Vagina (tissue), 2 donors: ENCODE measurements around the gene OGDHL. TPM values are rescaled to one million over a fixed set of nuclear protein-coding genes. Genes with fewer than 3 reads are reported as not detected.
A peak's percentile ranks its signal among the peaks of the same experiment; 100 is the strongest.

Experiments
- DNase-seq, 2 donors: peaks; one replicate each; pipeline ENCODE4 v3.0.0-alpha.2; 2017; ENCODE audit errors: extremely low spot score in 2 of 2
- H3K27ac ChIP-seq: fragments of 200-600 bp; sonication (generic); one replicate; pipeline ENCODE4 v1.5.1; 2019
- H3K27me3 ChIP-seq: fragments of 200-600 bp; sonication (generic); one replicate; pipeline ENCODE4 v1.5.1; 2019
- H3K36me3 ChIP-seq, 2 donors: fragments of 200-600 bp; sonication (generic); one replicate each; pipeline ENCODE4 v1.5.1; 2017 to 2019
- H3K4me1 ChIP-seq: fragments of 200-600 bp; sonication (generic); one replicate; pipeline ENCODE4 v1.5.1; 2019
- H3K4me3 ChIP-seq, 2 donors: fragments of 200-600 bp; sonication (generic); 1 replicate in 1 of 2; 2 replicates in 1 of 2; pipeline ENCODE4 v1.5.1; 2016 to 2019
- H3K9me3 ChIP-seq: fragments of 200-600 bp; sonication (generic); one replicate; pipeline ENCODE4 v1.5.1; 2019
- CTCF ChIP-seq, 3 experiments: fragments of 450-650 bp in 2 of 3; fragments of 200-600 bp in 1 of 3; sonication (generic) in 1 of 3; IDR thresholded peaks; one replicate each; pipeline ENCODE4 v1.5.1; 2017 to 2019; ENCODE audit warnings: antibody characterized with exemption in 3 of 3, mild to moderate bottlenecking in 2 of 3, moderate library complexity in 2 of 3
- POLR2A ChIP-seq, 2 donors: fragments of 450-650 bp; IDR thresholded peaks; one replicate each; pipeline ENCODE4 v1.6.1; 2017; ENCODE audit warnings: antibody characterized with exemption in 2 of 2, mild to moderate bottlenecking in 2 of 2, moderate library complexity in 2 of 2
- POLR2AphosphoS5 ChIP-seq, 2 donors: sonication (generic); formaldehyde crosslinking; IDR thresholded peaks; one replicate each; pipeline ENCODE4 v1.9.0; 2017; ENCODE audit warnings: antibody characterized with exemption in 2 of 2, mild to moderate bottlenecking in 2 of 2, low read depth in 1 of 2; ENCODE audit not compliant: insufficient read depth in 1 of 2
- intact Hi-C: fragments of 100-400 bp; cut with DNase I; formaldehyde crosslinking; loops from one replicate; pipeline ENCODE4 v1.15.1; 2023
- total RNA-seq: library from RNA; depleted of rRNA; stranded (reverse); fragments of >200 nt; gene quantifications from one replicate; pipeline ENCODE4 v1.2.3, GENCODE V29; 2016

Gene OGDHL
- total RNA-seq, 1 donor from 2014 or later, result 3.4 TPM

- Histone ChIP-seq H3K9me3 (no peaks in the 10 kb centered on the region), H3K4me3 (no peak overlapping the region), H3K27me3 (no peaks in the 10 kb centered on the region), H3K4me1 (no peaks in the 10 kb centered on the region), H3K27ac (no peak overlapping the region), H3K36me3 (no peaks in the 10 kb centered on the region)
- intact Hi-C loops, result no loop called here
- TF ChIP-seq POLR2AphosphoS5 (IDR thresholded peaks at IDR 0.05; ENCODE audit: insufficient read depth in 1 of 2, low read depth in 1 of 2) (no peak), CTCF (IDR thresholded peaks at IDR 0.05) (no peak), POLR2A (IDR thresholded peaks at IDR 0.05) (no peak)
- peak in 1 of 2 donors; percentile 84 for DNase-seq
Observed at GRCh38 chr10:49744091-49744685, 17.9 kb downstream of the OGDHL start.

- no peaks in the 10 kb centered on the region for H3K4me1 ChIP-seq
- DNase-seq, result peak in 1 of 2 donors; percentile 84
- H3K36me3 ChIP-seq, result no peaks in the 10 kb centered on the region
- no peak for TF ChIP-seq POLR2A (IDR thresholded peaks at IDR 0.05)
- no peak for TF ChIP-seq CTCF (IDR thresholded peaks at IDR 0.05)
- no peak for TF ChIP-seq POLR2AphosphoS5 (IDR thresholded peaks at IDR 0.05; ENCODE audit: insufficient read depth in 1 of 2, low read depth in 1 of 2)
- intact Hi-C loops, result no loop called here
- no peak overlapping the region for H3K27ac ChIP-seq
- H3K4me3 ChIP-seq, result no peak overlapping the region
- no peaks in the 10 kb centered on the region for H3K9me3 ChIP-seq
- no peaks in the 10 kb centered on the region for H3K27me3 ChIP-seq
Observed at GRCh38 chr10:49743464-49744075, 18.6 kb downstream of the OGDHL start.

- H3K27me3 ChIP-seq, result no peaks in the 10 kb centered on the region
- H3K4me3 ChIP-seq, result no peak overlapping the region
- H3K27ac ChIP-seq, result no peak overlapping the region
- no peaks in the 10 kb centered on the region for H3K9me3 ChIP-seq
- H3K4me1 ChIP-seq, result no peaks in the 10 kb centered on the region
- intact Hi-C loops, result no loop called here
- H3K36me3 ChIP-seq, result no peaks in the 10 kb centered on the region
- TF ChIP-seq POLR2AphosphoS5 (IDR thresholded peaks at IDR 0.05; ENCODE audit: insufficient read depth in 1 of 2, low read depth in 1 of 2) (no peak), POLR2A (IDR thresholded peaks at IDR 0.05) (no peak), CTCF (IDR thresholded peaks at IDR 0.05) (no peak)
- DNase-seq, result no peak
Observed at GRCh38 chr10:49742683-49743463, 19.2 kb downstream of the OGDHL start.

GRCh38 chr10:49741108-49741995, 20.8 kb downstream of the OGDHL start:
- Histone ChIP-seq H3K27ac (no peak overlapping the region), H3K36me3 (no peaks in the 10 kb centered on the region), H3K27me3 (no peaks in the 10 kb centered on the region), H3K4me3 (no peak overlapping the region), H3K4me1 (no peaks in the 10 kb centered on the region), H3K9me3 (no peaks in the 10 kb centered on the region)
- intact Hi-C loops, result no loop called here
- peak in 1 of 2 donors; percentile 82 for DNase-seq
- TF ChIP-seq POLR2AphosphoS5 (IDR thresholded peaks at IDR 0.05; ENCODE audit: insufficient read depth in 1 of 2, low read depth in 1 of 2), result no peak
- no peak for TF ChIP-seq CTCF (IDR thresholded peaks at IDR 0.05)
- no peak for TF ChIP-seq POLR2A (IDR thresholded peaks at IDR 0.05)
